Erythroblast (primary cell): Measurements from ENCODE around the gene UTP3.
A peak's percentile ranks its signal among the peaks of the same experiment; 100 is the strongest.

Experiments
- GATA1 ChIP-seq: IDR thresholded peaks from 2 replicates; pipeline ENCODE4 v1.6.1; 2011; ENCODE audit warnings: low read depth, mild to moderate bottlenecking, control low read depth, low read length, moderate library complexity
- POLR2A ChIP-seq: IDR thresholded peaks from 2 replicates; pipeline ENCODE4 v1.6.1; 2011; ENCODE audit warnings: mild to moderate bottlenecking, low read length

GRCh38 chr4:70705183-70706043 is 17.1 kb downstream of the UTP3 start:
- peak; percentile 30 for TF ChIP-seq POLR2A
- TF ChIP-seq GATA1, result no peak
